Astrocyte (in vitro differentiated cells and primary cell): ENCODE results near the gene IDE. TPM values are rescaled to one million over a fixed set of nuclear protein-coding genes. Genes with fewer than 3 reads are reported as not detected.

ENCODE experiments used
- DNase-seq: peaks from one replicate; pipeline ENCODE4 v3.0.0-alpha.2; 2010; ENCODE audit warnings: low read depth
- FAIRE-seq: peaks from 2 replicates; lab custom pipeline; 2011; peaks lifted over from hg19 to GRCh38; lab: Jason Lieb, UNC
- H2AFZ ChIP-seq: 2 replicates; pipeline ENCODE4 v1.6.0; 2012; ENCODE audit warnings: low read depth, low read length, inconsistent platforms
- H3K27ac ChIP-seq: 2 replicates; pipeline ENCODE4 v1.5.1; 2011; ENCODE audit warnings: low read depth, low read length, inconsistent platforms
- H3K27me3 ChIP-seq: 2 replicates; pipeline ENCODE4 v1.6.0; 2011; ENCODE audit warnings: low read length, inconsistent platforms; ENCODE audit not compliant: insufficient read depth
- H3K36me3 ChIP-seq: 2 replicates; pipeline ENCODE4 v1.5.1; 2011; ENCODE audit warnings: low read length, inconsistent platforms; ENCODE audit not compliant: insufficient read depth
- H3K4me1 ChIP-seq: 2 replicates; pipeline ENCODE4 v1.5.1; 2011; ENCODE audit warnings: low read length, inconsistent platforms; ENCODE audit not compliant: insufficient read depth
- H3K4me2 ChIP-seq: 2 replicates; pipeline ENCODE4 v1.6.0; 2012; ENCODE audit warnings: low read length, inconsistent platforms
- H3K4me3 ChIP-seq: 2 replicates; pipeline ENCODE4 v1.5.1; 2011; ENCODE audit warnings: low read depth, mild to moderate bottlenecking, low read length, inconsistent platforms; ENCODE audit not compliant: insufficient read depth
- H3K79me2 ChIP-seq: 2 replicates; pipeline ENCODE4 v1.6.0; 2012; ENCODE audit warnings: mild to moderate bottlenecking, low read length, inconsistent platforms; ENCODE audit not compliant: insufficient read depth
- H3K9ac ChIP-seq: 2 replicates; pipeline ENCODE4 v1.6.0; 2012; ENCODE audit warnings: mild to moderate bottlenecking, low read length, inconsistent platforms
- H3K9me3 ChIP-seq: 2 replicates; pipeline ENCODE4 v1.5.1; 2012; ENCODE audit warnings: low read depth, mild to moderate bottlenecking, low read length, inconsistent platforms; ENCODE audit not compliant: insufficient read depth
- H4K20me1 ChIP-seq: 2 replicates; pipeline ENCODE4 v1.6.0; 2012; ENCODE audit warnings: low read length, inconsistent platforms; ENCODE audit not compliant: insufficient read depth
- H3K27ac Mint-ChIP-seq: one replicate; pipeline ENCODE4 v1.8.0; 2021; ENCODE audit warnings: mild to moderate bottlenecking, mixed read lengths; ENCODE audit not compliant: unreplicated experiment
- H3K27me3 Mint-ChIP-seq: one replicate; pipeline ENCODE4 v1.8.0; 2021; ENCODE audit warnings: low read depth, mixed read lengths; ENCODE audit not compliant: unreplicated experiment
- H3K36me3 Mint-ChIP-seq: one replicate; pipeline ENCODE4 v1.8.0; 2021; ENCODE audit warnings: low read depth, mixed read lengths; ENCODE audit not compliant: unreplicated experiment
- H3K4me1 Mint-ChIP-seq: one replicate; pipeline ENCODE4 v1.8.0; 2021; ENCODE audit warnings: low read depth, mixed read lengths; ENCODE audit not compliant: unreplicated experiment
- H3K4me3 Mint-ChIP-seq: one replicate; pipeline ENCODE4 v1.8.0; 2021; ENCODE audit warnings: mild to moderate bottlenecking, moderate library complexity, mixed read lengths; ENCODE audit not compliant: unreplicated experiment
- H3K9me3 Mint-ChIP-seq: one replicate; pipeline ENCODE4 v1.8.0; 2021; ENCODE audit warnings: mild to moderate bottlenecking, mixed read lengths; ENCODE audit not compliant: unreplicated experiment
- EZH2 ChIP-seq: IDR thresholded peaks from 2 replicates; pipeline ENCODE4 v1.6.1; 2012; ENCODE audit warnings: mild to moderate bottlenecking, low read length, inconsistent platforms; ENCODE audit not compliant: insufficient read depth
- total RNA-seq: library from RNA; stranded (reverse); gene quantifications from 2 replicates; pipeline ENCODE4 v1.2.1, GENCODE V29; 2021
- TF ChIP-seq, protein P1 (sequence below): IDR thresholded peaks from 2 replicates; pipeline ENCODE4 v1.5.1; 2011; ENCODE audit warnings: low read depth, mild to moderate bottlenecking, inconsistent platforms, low read length, moderate library complexity; ENCODE audit not compliant: insufficient read depth

Gene IDE
- total RNA-seq, 1 donor from 2014 or later: 35.9 TPM

DNA sequence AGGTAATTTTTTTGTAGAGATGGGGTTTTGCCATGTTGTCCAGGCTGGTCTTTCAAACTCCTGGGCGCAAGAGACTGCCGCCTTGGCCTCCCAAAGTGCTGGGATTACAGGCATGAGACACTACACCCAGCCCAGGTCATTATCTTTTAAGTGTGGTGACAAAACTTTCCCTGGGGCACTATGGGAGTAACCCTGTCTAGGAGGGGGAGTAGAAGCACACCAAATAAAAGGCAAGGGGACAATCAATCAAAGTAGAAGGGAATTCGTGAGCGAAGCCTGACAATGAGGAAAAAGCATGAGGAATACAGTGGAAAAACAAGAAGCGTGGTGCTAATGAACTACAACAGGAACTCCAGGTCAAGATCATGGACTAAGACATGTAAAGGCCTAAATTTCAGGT, 31.4 kb downstream of the IDE start:
- H3K9me3 ChIP-seq: no peaks in the 10 kb centered on the region
- Mint-ChIP-seq H3K9me3 (no peaks in the 10 kb centered on the region), H3K27me3 (no peaks in the 10 kb centered on the region), H3K4me3 (no peak overlapping the region), H3K27ac (no peak overlapping the region), H3K4me1 (peaks cover 5% of the 10 kb centered on the region), H3K36me3 (no peaks in the 10 kb centered on the region)
- no peak overlapping the region for H3K4me3 ChIP-seq
- no peak for DNase-seq
- no peak for FAIRE-seq
- H3K4me2 ChIP-seq: no peak overlapping the region
- H3K4me1 ChIP-seq: no peaks in the 10 kb centered on the region
- TF ChIP-seq, protein P1, sequence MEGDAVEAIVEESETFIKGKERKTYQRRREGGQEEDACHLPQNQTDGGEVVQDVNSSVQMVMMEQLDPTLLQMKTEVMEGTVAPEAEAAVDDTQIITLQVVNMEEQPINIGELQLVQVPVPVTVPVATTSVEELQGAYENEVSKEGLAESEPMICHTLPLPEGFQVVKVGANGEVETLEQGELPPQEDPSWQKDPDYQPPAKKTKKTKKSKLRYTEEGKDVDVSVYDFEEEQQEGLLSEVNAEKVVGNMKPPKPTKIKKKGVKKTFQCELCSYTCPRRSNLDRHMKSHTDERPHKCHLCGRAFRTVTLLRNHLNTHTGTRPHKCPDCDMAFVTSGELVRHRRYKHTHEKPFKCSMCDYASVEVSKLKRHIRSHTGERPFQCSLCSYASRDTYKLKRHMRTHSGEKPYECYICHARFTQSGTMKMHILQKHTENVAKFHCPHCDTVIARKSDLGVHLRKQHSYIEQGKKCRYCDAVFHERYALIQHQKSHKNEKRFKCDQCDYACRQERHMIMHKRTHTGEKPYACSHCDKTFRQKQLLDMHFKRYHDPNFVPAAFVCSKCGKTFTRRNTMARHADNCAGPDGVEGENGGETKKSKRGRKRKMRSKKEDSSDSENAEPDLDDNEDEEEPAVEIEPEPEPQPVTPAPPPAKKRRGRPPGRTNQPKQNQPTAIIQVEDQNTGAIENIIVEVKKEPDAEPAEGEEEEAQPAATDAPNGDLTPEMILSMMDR: no peak
- no peak for TF ChIP-seq EZH2
- H3K27ac ChIP-seq: no peak overlapping the region
- no peak overlapping the region for H3K9ac ChIP-seq
- no peaks in the 10 kb centered on the region for H3K36me3 ChIP-seq
- H3K27me3 ChIP-seq: no peaks in the 10 kb centered on the region
- peaks cover 23% of the 10 kb centered on the region for H3K79me2 ChIP-seq
- H4K20me1 ChIP-seq: peaks cover 62% of the 10 kb centered on the region
- no peak overlapping the region for H2AFZ ChIP-seq

DNA sequence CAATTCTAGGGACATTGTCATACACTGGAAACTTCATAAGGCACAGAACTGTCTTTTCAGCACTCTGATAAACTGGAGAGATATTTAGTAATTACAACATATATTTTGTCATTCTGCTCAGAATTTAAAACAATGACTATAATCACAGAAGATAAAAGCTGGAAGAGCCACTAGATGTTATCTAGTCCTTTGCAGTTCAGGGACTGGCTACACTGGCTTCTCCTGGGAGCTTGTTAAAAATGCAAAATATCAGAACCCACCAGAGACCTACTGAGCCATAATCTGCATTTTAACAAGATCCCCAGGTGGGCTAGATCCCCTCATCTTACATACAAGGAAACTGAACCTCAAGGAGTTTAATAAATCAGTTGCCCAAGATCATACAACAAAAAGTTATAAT, 32.3 kb downstream of the IDE start:
- FAIRE-seq: no peak
- Histone ChIP-seq H3K36me3 (peaks cover 2% of the 10 kb centered on the region), H3K9me3 (no peaks in the 10 kb centered on the region), H3K79me2 (peaks cover 23% of the 10 kb centered on the region), H3K4me3 (no peak overlapping the region), H4K20me1 (peaks cover 59% of the 10 kb centered on the region), H3K4me2 (no peak overlapping the region), H3K4me1 (no peaks in the 10 kb centered on the region), H3K27ac (no peak overlapping the region), H2AFZ (no peak overlapping the region), H3K27me3 (no peaks in the 10 kb centered on the region), H3K9ac (no peak overlapping the region)
- Mint-ChIP-seq H3K9me3 (no peaks in the 10 kb centered on the region), H3K27me3 (no peaks in the 10 kb centered on the region), H3K4me1 (peaks cover 5% of the 10 kb centered on the region), H3K4me3 (no peak overlapping the region), H3K36me3 (no peaks in the 10 kb centered on the region), H3K27ac (no peak overlapping the region)
- TF ChIP-seq EZH2: no peak
- TF ChIP-seq, protein P1: no peak
- DNase-seq: no peak

DNA sequence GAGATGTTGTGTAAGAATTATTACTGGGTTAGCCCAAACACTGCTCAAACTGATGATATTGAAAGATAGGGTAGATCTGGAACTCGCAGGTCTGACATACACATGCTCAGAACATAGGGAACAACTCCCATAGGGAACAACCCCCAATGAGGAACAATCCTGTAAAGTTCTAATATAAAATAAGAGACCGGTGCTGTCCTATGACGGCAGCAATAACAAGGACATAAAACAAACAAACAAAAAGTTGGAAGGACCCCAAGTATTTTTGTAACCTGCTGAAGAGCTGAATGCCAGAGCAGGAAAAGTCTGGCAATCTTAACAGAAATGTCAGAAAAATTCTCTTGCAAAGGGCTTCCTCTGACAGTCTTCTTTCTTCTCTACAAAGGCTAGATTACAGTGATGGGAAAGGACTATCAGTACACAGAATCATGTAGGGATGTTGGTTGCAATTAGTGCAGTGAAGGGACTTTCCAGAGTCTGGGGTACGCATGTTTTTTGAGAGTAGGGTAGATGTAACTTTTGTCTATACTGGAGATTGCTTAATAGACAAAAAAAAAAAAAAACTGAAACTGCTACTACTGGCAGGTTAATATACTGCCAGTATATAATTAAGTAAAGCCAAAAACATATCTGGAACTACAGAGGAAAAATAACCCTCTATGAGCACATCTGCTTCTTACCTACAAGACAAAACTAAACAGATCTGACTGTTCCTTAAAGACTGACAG, 35.5 kb downstream of the IDE start:
- Histone ChIP-seq H3K27me3 (no peaks in the 10 kb centered on the region), H3K9me3 (no peaks in the 10 kb centered on the region), H3K4me3 (no peak overlapping the region), H4K20me1 (peaks cover 37% of the 10 kb centered on the region), H3K27ac (no peak overlapping the region), H3K4me2 (no peak overlapping the region), H3K36me3 (peaks cover 10% of the 10 kb centered on the region), H3K4me1 (no peaks in the 10 kb centered on the region), H3K79me2 (peaks cover 7% of the 10 kb centered on the region), H2AFZ (no peak overlapping the region), H3K9ac (no peak overlapping the region)
- no peaks in the 10 kb centered on the region for H3K9me3 Mint-ChIP-seq
- no peak overlapping the region for H3K4me3 Mint-ChIP-seq
- TF ChIP-seq, protein P1: no peak
- no peak for TF ChIP-seq EZH2
- H3K4me1 Mint-ChIP-seq: no peaks in the 10 kb centered on the region
- H3K27me3 Mint-ChIP-seq: no peaks in the 10 kb centered on the region
- H3K36me3 Mint-ChIP-seq: peaks cover 2% of the 10 kb centered on the region
- FAIRE-seq (no peak), DNase-seq (no peak)
- H3K27ac Mint-ChIP-seq: no peak overlapping the region
